Activated CD4-positive, alpha-beta T cell treated with anti-CD3 and anti-CD28 coated beads, Interleukin-2, amount 10 ng/mL, durations not matched to agents 24 days and 14 days (primary cell): Measurements from ENCODE around the gene PPM1E. TPM values are rescaled to one million over a fixed set of nuclear protein-coding genes. Genes with fewer than 3 reads are reported as not detected.
"Not testable (repeated sequence)": the region's sequence is repeated elsewhere in the genome, so short reads cannot be mapped to it uniquely, and the experiment has no call there.

Experiments used
- DNase-seq: peaks from one replicate; pipeline ENCODE4 v3.0.0; 2022
- H3K27ac Mint-ChIP-seq: one replicate; pipeline ENCODE4 v1.8.0; 2022; ENCODE audit warnings: mild to moderate bottlenecking, mixed read lengths
- H3K27me3 Mint-ChIP-seq: one replicate; pipeline ENCODE4 v1.8.0; 2022; ENCODE audit warnings: mixed read lengths
- H3K36me3 Mint-ChIP-seq: one replicate; pipeline ENCODE4 v1.8.0; 2022; ENCODE audit warnings: low read depth, mild to moderate bottlenecking, mixed read lengths
- H3K4me1 Mint-ChIP-seq: one replicate; pipeline ENCODE4 v1.8.0; 2021; ENCODE audit warnings: mixed read lengths
- H3K4me3 Mint-ChIP-seq: one replicate; pipeline ENCODE4 v1.8.0; 2022; ENCODE audit warnings: mild to moderate bottlenecking, moderate library complexity, mixed read lengths
- H3K9me3 Mint-ChIP-seq: one replicate; pipeline ENCODE4 v1.8.0; 2021; ENCODE audit warnings: mixed read lengths
- intact Hi-C: fragments of 100-400 bp; cut with micrococcal nuclease; formaldehyde crosslinking; loops from one replicate; pipeline ENCODE4 v1.15.1; 2023
- total RNA-seq: library from RNA; stranded (reverse); gene quantifications from 2 replicates; pipeline ENCODE4 v1.2.3, GENCODE V29; 2022

PPM1E gene
- total RNA-seq, 1 donor from 2014 or later: 0.05 TPM

GRCh38 chr17:58789831-58790230, 34.2 kb downstream of the PPM1E start:
- H3K9me3 Mint-ChIP-seq: peaks cover 5% of the 10 kb centered on the region
- DNase-seq: no peak
- H3K36me3 Mint-ChIP-seq: no peaks in the 10 kb centered on the region
- H3K27me3 Mint-ChIP-seq: peaks cover 9% of the 10 kb centered on the region
- no peak overlapping the region for H3K4me3 Mint-ChIP-seq
- no peaks in the 10 kb centered on the region for H3K4me1 Mint-ChIP-seq
- H3K27ac Mint-ChIP-seq: no peak overlapping the region
- intact Hi-C loops: no loop called here

- H3K9me3 Mint-ChIP-seq, DNase-seq, H3K36me3 Mint-ChIP-seq, intact Hi-C loops, H3K27me3 Mint-ChIP-seq, H3K27ac Mint-ChIP-seq, H3K4me1 Mint-ChIP-seq, H3K4me3 Mint-ChIP-seq: not testable (repeated sequence)
These were observed 38.9 kb downstream of the PPM1E start for GRCh38 chr17:58794508-58794907.

GRCh38 chr17:58802188-58802587, 46.5 kb downstream of the PPM1E start:
- DNase-seq: no peak
- H3K9me3 Mint-ChIP-seq: no peaks in the 10 kb centered on the region
- no peaks in the 10 kb centered on the region for H3K36me3 Mint-ChIP-seq
- no peak overlapping the region for H3K27ac Mint-ChIP-seq
- intact Hi-C loops: no loop called here
- peaks cover 15% of the 10 kb centered on the region for H3K27me3 Mint-ChIP-seq
- no peak overlapping the region for H3K4me3 Mint-ChIP-seq
- H3K4me1 Mint-ChIP-seq: no peaks in the 10 kb centered on the region

- H3K36me3 Mint-ChIP-seq: no peaks in the 10 kb centered on the region
- no peaks in the 10 kb centered on the region for H3K4me1 Mint-ChIP-seq
- DNase-seq: no peak
- H3K27ac Mint-ChIP-seq: no peak overlapping the region
- intact Hi-C loops: no loop called here
- peaks cover 22% of the 10 kb centered on the region for H3K27me3 Mint-ChIP-seq
- no peaks in the 10 kb centered on the region for H3K9me3 Mint-ChIP-seq
- H3K4me3 Mint-ChIP-seq: no peak overlapping the region
These were observed 50.4 kb downstream of the PPM1E start for GRCh38 chr17:58806046-58806445.

- Mint-ChIP-seq H3K27ac (no peak overlapping the region), H3K9me3 (no peaks in the 10 kb centered on the region), H3K4me1 (no peaks in the 10 kb centered on the region), H3K27me3 (peaks cover 20% of the 10 kb centered on the region), H3K4me3 (no peak overlapping the region), H3K36me3 (no peaks in the 10 kb centered on the region)
- intact Hi-C loops: no loop called here
- DNase-seq: no peak
These were observed 53.2 kb downstream of the PPM1E start for GRCh38 chr17:58808609-58809563.

GRCh38 chr17:58809564-58809936, 53.9 kb downstream of the PPM1E start:
- Mint-ChIP-seq H3K9me3 (no peaks in the 10 kb centered on the region), H3K27me3 (peaks cover 22% of the 10 kb centered on the region), H3K36me3 (no peaks in the 10 kb centered on the region), H3K27ac (no peak overlapping the region), H3K4me3 (no peak overlapping the region), H3K4me1 (no peaks in the 10 kb centered on the region)
- no peak for DNase-seq
- intact Hi-C loops: no loop called here

GRCh38 chr17:58811290-58811689, 55.6 kb downstream of the PPM1E start:
- Mint-ChIP-seq H3K27me3 (peaks cover 18% of the 10 kb centered on the region), H3K4me3 (no peak overlapping the region), H3K27ac (no peak overlapping the region), H3K4me1 (no peaks in the 10 kb centered on the region), H3K9me3 (no peaks in the 10 kb centered on the region), H3K36me3 (no peaks in the 10 kb centered on the region)
- no peak for DNase-seq
- intact Hi-C loops: no loop called here

- H3K36me3 Mint-ChIP-seq: no peaks in the 10 kb centered on the region
- no peak for DNase-seq
- no peak overlapping the region for H3K4me3 Mint-ChIP-seq
- intact Hi-C loops: no loop called here
- no peaks in the 10 kb centered on the region for H3K9me3 Mint-ChIP-seq
- H3K27me3 Mint-ChIP-seq: peaks cover 6% of the 10 kb centered on the region
- no peaks in the 10 kb centered on the region for H3K4me1 Mint-ChIP-seq
- no peak overlapping the region for H3K27ac Mint-ChIP-seq
These were observed 58.1 kb downstream of the PPM1E start for GRCh38 chr17:58813712-58814111.

- no peak overlapping the region for H3K4me3 Mint-ChIP-seq
- peaks cover 13% of the 10 kb centered on the region for H3K27me3 Mint-ChIP-seq
- DNase-seq: no peak
- H3K9me3 Mint-ChIP-seq: no peaks in the 10 kb centered on the region
- H3K4me1 Mint-ChIP-seq: no peaks in the 10 kb centered on the region
- H3K27ac Mint-ChIP-seq: no peak overlapping the region
- intact Hi-C loops: no loop called here
- H3K36me3 Mint-ChIP-seq: no peaks in the 10 kb centered on the region
These were observed 63.0 kb downstream of the PPM1E start for GRCh38 chr17:58818654-58819053.

- peaks cover 11% of the 10 kb centered on the region for H3K27me3 Mint-ChIP-seq
- DNase-seq: no peak
- no peak overlapping the region for H3K27ac Mint-ChIP-seq
- H3K4me3 Mint-ChIP-seq: no peak overlapping the region
- H3K4me1 Mint-ChIP-seq: no peaks in the 10 kb centered on the region
- no peaks in the 10 kb centered on the region for H3K36me3 Mint-ChIP-seq
- intact Hi-C loops: no loop called here
- H3K9me3 Mint-ChIP-seq: no peaks in the 10 kb centered on the region
These were observed 66.7 kb downstream of the PPM1E start for GRCh38 chr17:58822148-58823050.

GRCh38 chr17:58823051-58823525, 67.4 kb downstream of the PPM1E start:
- H3K36me3 Mint-ChIP-seq: no peaks in the 10 kb centered on the region
- no peaks in the 10 kb centered on the region for H3K9me3 Mint-ChIP-seq
- no peak overlapping the region for H3K4me3 Mint-ChIP-seq
- H3K4me1 Mint-ChIP-seq: no peaks in the 10 kb centered on the region
- H3K27me3 Mint-ChIP-seq: peaks cover 11% of the 10 kb centered on the region
- H3K27ac Mint-ChIP-seq: no peak overlapping the region
- DNase-seq: no peak
- intact Hi-C loops: no loop called here

- Mint-ChIP-seq H3K4me3 (no peak overlapping the region), H3K9me3 (no peaks in the 10 kb centered on the region), H3K27me3 (peaks cover 17% of the 10 kb centered on the region), H3K4me1 (no peaks in the 10 kb centered on the region), H3K27ac (no peak overlapping the region), H3K36me3 (no peaks in the 10 kb centered on the region)
- no peak for DNase-seq
- intact Hi-C loops: no loop called here
These were observed 73.6 kb downstream of the PPM1E start for GRCh38 chr17:58829172-58829637.

GRCh38 chr17:58831780-58832179, 76.1 kb downstream of the PPM1E start:
- intact Hi-C loops: no loop called here
- Mint-ChIP-seq H3K4me1 (no peaks in the 10 kb centered on the region), H3K4me3 (no peak overlapping the region), H3K9me3 (no peaks in the 10 kb centered on the region), H3K27me3 (peaks cover 20% of the 10 kb centered on the region), H3K36me3 (no peaks in the 10 kb centered on the region), H3K27ac (no peak overlapping the region)
- no peak for DNase-seq

GRCh38 chr17:58832514-58832913, 76.9 kb downstream of the PPM1E start:
- no peaks in the 10 kb centered on the region for H3K36me3 Mint-ChIP-seq
- H3K4me1 Mint-ChIP-seq: no peaks in the 10 kb centered on the region
- no peaks in the 10 kb centered on the region for H3K9me3 Mint-ChIP-seq
- intact Hi-C loops: no loop called here
- H3K27me3 Mint-ChIP-seq: peaks cover 20% of the 10 kb centered on the region
- no peak for DNase-seq
- no peak overlapping the region for H3K27ac Mint-ChIP-seq
- H3K4me3 Mint-ChIP-seq: no peak overlapping the region
